ENCODE results near the gene BAG3.

Gene BAG3

GRCh38 chr10:119650692-119651513 is at the start of gene BAG3:
BAG3 (plus strand) TSS chr10:119651380; CDS start chr10:119651676, 296 bp downstream.
- H3K4me3 ChIP-seq (ENCODE audit: low read depth, low read length) = peak within 1 kb of the TSS; percentile 74
- no peak for TF ChIP-seq CTCF (IDR thresholded peaks at IDR 0.05; ENCODE audit: borderline replicate concordance, insufficient read depth, low read depth, low read length)

- TF ChIP-seq CTCF (IDR thresholded peaks at IDR 0.05; ENCODE audit: borderline replicate concordance, insufficient read depth, low read depth, low read length) = peak; percentile 77
- H3K4me3 ChIP-seq (ENCODE audit: low read depth, low read length) = no peak overlapping the region
Measured at GRCh38 chr10:119602241-119603095, 48.7 kb upstream of the BAG3 start.

- no peak overlapping the region for H3K4me3 ChIP-seq (ENCODE audit: low read depth, low read length)
- TF ChIP-seq CTCF (IDR thresholded peaks at IDR 0.05; ENCODE audit: borderline replicate concordance, insufficient read depth, low read depth, low read length) = no peak
Measured at GRCh38 chr10:119604468-119604867, 46.7 kb upstream of the BAG3 start.

- H3K4me3 ChIP-seq (ENCODE audit: low read depth, low read length) = no peak overlapping the region
- peak; percentile 49 for TF ChIP-seq CTCF (IDR thresholded peaks at IDR 0.05; ENCODE audit: borderline replicate concordance, insufficient read depth, low read depth, low read length)
Measured at GRCh38 chr10:119608316-119609155, 42.6 kb upstream of the BAG3 start.

- TF ChIP-seq CTCF (IDR thresholded peaks at IDR 0.05; ENCODE audit: borderline replicate concordance, insufficient read depth, low read depth, low read length) = no peak
Measured at GRCh38 chr10:119609516-119609915, 41.7 kb upstream of the BAG3 start.

GRCh38 chr10:119611433-119611832 is 39.7 kb upstream of the BAG3 start:
- H3K4me3 ChIP-seq (ENCODE audit: low read depth, low read length) = no peak overlapping the region

More at GRCh38 chr10:119609516-119609915, 41.7 kb upstream of the BAG3 start:
- no peak overlapping the region for H3K4me3 ChIP-seq (ENCODE audit: low read depth, low read length)

More at GRCh38 chr10:119611433-119611832, 39.7 kb upstream of the BAG3 start:
- no peak for TF ChIP-seq CTCF (IDR thresholded peaks at IDR 0.05; ENCODE audit: borderline replicate concordance, insufficient read depth, low read depth, low read length)
